ENCODE measurements around the gene HHLA2.
"Not testable (repeated sequence)": the region's sequence is repeated elsewhere in the genome, so short reads cannot be mapped to it uniquely, and the experiment has no call there.

Gene HHLA2

GRCh38 chr3:108378153-108378951 is 82.0 kb downstream of the HHLA2 start:
- no peaks in the 10 kb centered on the region for H3K36me3 ChIP-seq (ENCODE audit: insufficient read depth, low read length)
- WGBS = 89% methylated on average over 4 of the region's 4 CpGs
- H3K9ac ChIP-seq (ENCODE audit: low read depth, low read length) = no peak overlapping the region
- peaks cover 21% of the 10 kb centered on the region for H3K4me1 ChIP-seq (ENCODE audit: insufficient read depth, low read length)
- H3K4me3 ChIP-seq (ENCODE audit: low read length) = no peak overlapping the region
- H3K27ac ChIP-seq (ENCODE audit: low read depth, low read length) = no peak overlapping the region
- H3K27me3 ChIP-seq (ENCODE audit: insufficient read depth, low read length) = no peaks in the 10 kb centered on the region
- no peaks in the 10 kb centered on the region for H3K9me3 ChIP-seq (ENCODE audit: insufficient read depth, low read depth, low read length)

- WGBS = 96% methylated on average over 2 of the region's 2 CpGs
- H3K9me3 ChIP-seq (ENCODE audit: insufficient read depth, low read depth, low read length); H3K27ac ChIP-seq (ENCODE audit: low read depth, low read length): not testable (repeated sequence)
Measured at GRCh38 chr3:108378952-108379342, 82.6 kb downstream of the HHLA2 start.

GRCh38 chr3:108380128-108380795 is 83.9 kb downstream of the HHLA2 start:
- Histone ChIP-seq H3K9ac (ENCODE audit: low read depth, low read length) (no peak overlapping the region), H3K27me3 (ENCODE audit: insufficient read depth, low read length) (no peaks in the 10 kb centered on the region), H3K27ac (ENCODE audit: low read depth, low read length) (no peak overlapping the region), H3K9me3 (ENCODE audit: insufficient read depth, low read depth, low read length) (no peaks in the 10 kb centered on the region), H3K4me1 (ENCODE audit: insufficient read depth, low read length) (peaks cover 21% of the 10 kb centered on the region), H3K4me3 (ENCODE audit: low read length) (no peak overlapping the region), H3K36me3 (ENCODE audit: insufficient read depth, low read length) (no peaks in the 10 kb centered on the region)
- 94% methylated on average over 7 of the region's 7 CpGs for WGBS

More at GRCh38 chr3:108378952-108379342, 82.6 kb downstream of the HHLA2 start:
- H3K27me3 ChIP-seq (ENCODE audit: insufficient read depth, low read length); H3K4me3 ChIP-seq (ENCODE audit: low read length); H3K9ac ChIP-seq (ENCODE audit: low read depth, low read length); H3K36me3 ChIP-seq (ENCODE audit: insufficient read depth, low read length): not testable (repeated sequence)
- peaks cover 21% of the 10 kb centered on the region for H3K4me1 ChIP-seq (ENCODE audit: insufficient read depth, low read length)

GRCh38 chr3:108381529-108382140 is 85.3 kb downstream of the HHLA2 start:
- Histone ChIP-seq H3K4me3 (ENCODE audit: low read length) (no peak overlapping the region), H3K27ac (ENCODE audit: low read depth, low read length) (no peak overlapping the region), H3K27me3 (ENCODE audit: insufficient read depth, low read length) (no peaks in the 10 kb centered on the region), H3K9me3 (ENCODE audit: insufficient read depth, low read depth, low read length) (no peaks in the 10 kb centered on the region), H3K9ac (ENCODE audit: low read depth, low read length) (no peak overlapping the region), H3K4me1 (ENCODE audit: insufficient read depth, low read length) (peaks cover 19% of the 10 kb centered on the region), H3K36me3 (ENCODE audit: insufficient read depth, low read length) (no peaks in the 10 kb centered on the region)
- 59% methylated on average over 3 of the region's 3 CpGs for WGBS

GRCh38 chr3:108383306-108383705 is 87.0 kb downstream of the HHLA2 start:
- peaks cover 10% of the 10 kb centered on the region for H3K4me1 ChIP-seq (ENCODE audit: insufficient read depth, low read length)
- H3K36me3 ChIP-seq (ENCODE audit: insufficient read depth, low read length) = no peaks in the 10 kb centered on the region
- H3K27ac ChIP-seq (ENCODE audit: low read depth, low read length) = no peak overlapping the region
- H3K4me3 ChIP-seq (ENCODE audit: low read length) = no peak overlapping the region
- no peak overlapping the region for H3K9ac ChIP-seq (ENCODE audit: low read depth, low read length)
- no peaks in the 10 kb centered on the region for H3K27me3 ChIP-seq (ENCODE audit: insufficient read depth, low read length)
- no peaks in the 10 kb centered on the region for H3K9me3 ChIP-seq (ENCODE audit: insufficient read depth, low read depth, low read length)

- Histone ChIP-seq H3K9ac (ENCODE audit: low read depth, low read length) (no peak overlapping the region), H3K27me3 (ENCODE audit: insufficient read depth, low read length) (no peaks in the 10 kb centered on the region), H3K9me3 (ENCODE audit: insufficient read depth, low read depth, low read length) (no peaks in the 10 kb centered on the region), H3K4me1 (ENCODE audit: insufficient read depth, low read length) (peaks cover 13% of the 10 kb centered on the region), H3K27ac (ENCODE audit: low read depth, low read length) (no peak overlapping the region), H3K36me3 (ENCODE audit: insufficient read depth, low read length) (no peaks in the 10 kb centered on the region), H3K4me3 (ENCODE audit: low read length) (no peak overlapping the region)
- no CpG with 5 or more reads among the region's 1 CpG for WGBS
Measured at GRCh38 chr3:108387063-108387462, 90.7 kb downstream of the HHLA2 start.

- no peak overlapping the region for H3K9ac ChIP-seq (ENCODE audit: low read depth, low read length)
- H3K27ac ChIP-seq (ENCODE audit: low read depth, low read length) = no peak overlapping the region
- H3K4me1 ChIP-seq (ENCODE audit: insufficient read depth, low read length) = peaks cover 16% of the 10 kb centered on the region
- H3K9me3 ChIP-seq (ENCODE audit: insufficient read depth, low read depth, low read length) = no peaks in the 10 kb centered on the region
- no peaks in the 10 kb centered on the region for H3K27me3 ChIP-seq (ENCODE audit: insufficient read depth, low read length)
- H3K36me3 ChIP-seq (ENCODE audit: insufficient read depth, low read length) = no peaks in the 10 kb centered on the region
- 89% methylated on average over 12 of the region's 12 CpGs for WGBS
- H3K4me3 ChIP-seq (ENCODE audit: low read length) = no peak overlapping the region
Measured at GRCh38 chr3:108388136-108389132, 92.1 kb downstream of the HHLA2 start.

GRCh38 chr3:108389372-108389771 is 93.0 kb downstream of the HHLA2 start:
- no peak overlapping the region for H3K4me3 ChIP-seq (ENCODE audit: low read length)
- peaks cover 16% of the 10 kb centered on the region for H3K4me1 ChIP-seq (ENCODE audit: insufficient read depth, low read length)
- H3K27me3 ChIP-seq (ENCODE audit: insufficient read depth, low read length) = no peaks in the 10 kb centered on the region
- no peak overlapping the region for H3K27ac ChIP-seq (ENCODE audit: low read depth, low read length)
- 73% methylated on average over 1 of the region's 1 CpG for WGBS
- H3K9ac ChIP-seq (ENCODE audit: low read depth, low read length) = no peak overlapping the region
- no peaks in the 10 kb centered on the region for H3K36me3 ChIP-seq (ENCODE audit: insufficient read depth, low read length)
- H3K9me3 ChIP-seq (ENCODE audit: insufficient read depth, low read depth, low read length) = no peaks in the 10 kb centered on the region

- no peak overlapping the region for H3K27ac ChIP-seq (ENCODE audit: low read depth, low read length)
- H3K4me1 ChIP-seq (ENCODE audit: insufficient read depth, low read length) = peaks cover 16% of the 10 kb centered on the region
- WGBS = 98% methylated on average over 3 of the region's 3 CpGs
Measured at GRCh38 chr3:108391917-108392593, 95.7 kb downstream of the HHLA2 start.

GRCh38 chr3:108393128-108393900 is 97.0 kb downstream of the HHLA2 start:
- Histone ChIP-seq H3K27ac (ENCODE audit: low read depth, low read length) (no peak overlapping the region), H3K9ac (ENCODE audit: low read depth, low read length) (no peak overlapping the region), H3K9me3 (ENCODE audit: insufficient read depth, low read depth, low read length) (no peaks in the 10 kb centered on the region), H3K27me3 (ENCODE audit: insufficient read depth, low read length) (no peaks in the 10 kb centered on the region), H3K36me3 (ENCODE audit: insufficient read depth, low read length) (no peaks in the 10 kb centered on the region), H3K4me1 (ENCODE audit: insufficient read depth, low read length) (peaks cover 14% of the 10 kb centered on the region), H3K4me3 (ENCODE audit: low read length) (no peak overlapping the region)
- 90% methylated on average over 2 of the region's 3 CpGs for WGBS

More at GRCh38 chr3:108391917-108392593, 95.7 kb downstream of the HHLA2 start:
- Histone ChIP-seq H3K36me3 (ENCODE audit: insufficient read depth, low read length) (no peaks in the 10 kb centered on the region), H3K9ac (ENCODE audit: low read depth, low read length) (no peak overlapping the region), H3K27me3 (ENCODE audit: insufficient read depth, low read length) (no peaks in the 10 kb centered on the region), H3K9me3 (ENCODE audit: insufficient read depth, low read depth, low read length) (no peaks in the 10 kb centered on the region), H3K4me3 (ENCODE audit: low read length) (no peak overlapping the region)
